GM18861 (cell line): ENCODE measurements around the gene TCF7.
A peak's percentile ranks its signal among the peaks of the same experiment; 100 is the strongest.

Source experiments
- ATAC-seq: cut with Tn5 transposase; IDR thresholded peaks from one replicate; pipeline ENCODE4 v1.9.1; 2021; ENCODE audit not compliant: unreplicated experiment

Gene TCF7

GRCh38 chr5:134130239-134130945 is 15.9 kb downstream of the TCF7 start:
- ATAC-seq = no peak

DNA sequence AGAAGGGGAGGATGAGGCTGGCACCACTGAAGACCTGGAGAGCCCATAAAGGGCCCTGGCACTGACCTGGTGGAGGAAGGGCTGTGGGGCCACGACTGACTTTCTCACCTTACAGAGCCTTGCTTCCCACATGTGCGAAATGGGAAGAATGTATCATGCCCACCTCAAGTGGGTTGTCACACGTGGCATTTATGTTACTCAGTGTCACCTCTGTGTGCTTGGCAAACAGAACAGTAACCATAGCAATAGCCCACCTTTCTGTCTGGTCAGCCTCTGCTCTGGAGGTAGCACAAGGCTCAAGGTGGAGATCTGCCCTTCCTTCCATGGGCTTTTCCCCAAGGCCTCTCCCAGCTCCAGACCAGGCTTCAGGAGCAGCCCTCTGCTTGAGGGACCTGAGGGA is 16.7 kb downstream of the TCF7 start:
- no peak for ATAC-seq

- no peak for ATAC-seq
Observed at GRCh38 chr5:134131578-134132350, 17.3 kb downstream of the TCF7 start.

DNA sequence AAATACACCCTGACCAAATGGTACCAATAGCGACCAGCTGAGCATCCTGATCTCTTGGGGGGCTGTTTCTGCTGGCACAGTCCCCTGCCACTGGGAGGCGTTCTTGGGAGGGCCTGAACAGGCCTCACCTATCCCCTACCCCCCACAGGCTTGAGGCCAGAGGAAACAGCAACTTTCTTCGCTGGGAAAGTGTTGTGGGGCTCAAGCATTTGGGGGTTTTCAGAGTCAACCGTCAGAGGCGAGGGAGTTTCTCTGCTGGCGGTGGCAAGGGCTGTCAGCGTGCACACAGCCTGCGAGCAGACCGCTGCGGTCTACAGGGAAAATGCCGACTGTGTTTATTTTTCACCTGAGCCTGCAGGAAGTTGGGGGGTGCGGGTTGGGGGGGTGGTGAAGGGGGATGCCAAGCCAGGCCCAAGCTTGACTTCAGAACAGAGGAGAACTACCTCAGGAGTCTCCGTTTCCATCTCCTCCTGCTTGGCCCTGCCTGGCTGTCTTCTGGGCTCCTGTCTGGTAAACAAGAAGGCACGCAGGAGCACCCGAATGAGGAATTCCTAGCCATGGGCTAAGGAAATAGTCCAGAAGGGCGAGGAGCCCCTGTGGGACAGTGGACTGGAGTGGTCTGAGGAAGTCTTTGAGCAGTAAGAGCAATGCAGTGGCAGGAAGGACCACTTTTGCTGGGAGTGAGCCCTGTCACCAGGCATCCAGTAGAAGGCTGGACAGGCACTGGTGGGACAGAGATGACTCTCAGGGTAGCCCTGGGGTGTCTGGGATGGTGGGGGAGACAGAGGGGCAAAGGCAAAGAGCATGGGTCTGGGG is 18.1 kb downstream of the TCF7 start:
- no peak for ATAC-seq

GRCh38 chr5:134133188-134133994 is 18.9 kb downstream of the TCF7 start:
- ATAC-seq = no peak

DNA sequence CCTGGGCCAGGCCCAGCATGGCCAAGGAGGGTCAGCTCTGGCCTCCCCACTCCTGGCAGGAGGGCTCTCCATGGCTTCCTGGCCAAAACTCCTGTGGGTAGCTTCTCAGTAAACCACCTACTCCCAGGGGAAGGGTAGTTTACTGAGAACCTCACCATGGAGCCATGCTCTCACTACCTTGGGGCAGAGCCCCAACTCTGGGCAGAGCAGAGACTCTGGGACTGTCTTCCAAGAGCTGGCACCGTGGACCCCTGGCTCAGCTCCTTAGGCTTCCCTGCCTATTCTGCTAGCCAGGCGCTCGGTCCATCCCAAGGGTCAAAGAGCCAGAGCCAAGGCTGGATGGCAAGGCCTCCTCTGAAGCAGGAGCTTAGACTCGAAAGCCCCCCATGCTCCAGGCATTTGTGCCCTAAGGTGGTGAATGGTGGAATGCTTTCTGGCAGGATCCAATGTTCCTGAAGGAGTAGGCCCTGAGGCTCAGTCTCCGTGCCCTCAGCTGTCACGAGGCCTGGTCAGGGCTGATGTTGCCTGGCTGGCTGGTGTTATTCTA is 19.6 kb downstream of the TCF7 start:
- ATAC-seq = no peak

DNA sequence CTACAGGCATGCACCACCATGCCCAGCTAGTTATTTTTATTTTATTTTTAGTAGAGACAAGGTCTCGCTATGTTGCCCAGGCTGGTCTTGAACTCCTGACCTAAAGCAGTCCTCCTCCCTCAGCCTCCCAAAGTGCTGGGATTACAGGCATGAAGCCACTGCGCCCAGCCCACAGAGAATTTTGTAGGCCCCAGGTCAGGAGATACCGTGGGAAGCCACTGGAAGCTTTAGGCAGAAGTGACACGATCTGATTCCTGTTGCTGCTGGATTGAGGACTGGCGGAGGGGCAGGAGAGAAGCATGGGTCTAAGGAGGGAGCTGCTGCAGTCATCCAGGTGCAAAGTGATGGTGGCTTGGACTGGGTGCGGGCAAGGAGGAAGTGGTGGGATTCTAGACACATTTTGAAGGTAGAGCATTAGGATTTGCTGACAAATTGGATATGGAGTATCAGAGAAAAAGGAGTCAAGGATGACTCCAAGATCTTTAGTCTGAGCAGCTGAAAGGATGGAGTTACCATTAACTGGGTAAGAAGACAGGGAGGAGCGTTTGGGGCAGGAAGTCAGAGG is 20.7 kb downstream of the TCF7 start:
- no peak for ATAC-seq

DNA sequence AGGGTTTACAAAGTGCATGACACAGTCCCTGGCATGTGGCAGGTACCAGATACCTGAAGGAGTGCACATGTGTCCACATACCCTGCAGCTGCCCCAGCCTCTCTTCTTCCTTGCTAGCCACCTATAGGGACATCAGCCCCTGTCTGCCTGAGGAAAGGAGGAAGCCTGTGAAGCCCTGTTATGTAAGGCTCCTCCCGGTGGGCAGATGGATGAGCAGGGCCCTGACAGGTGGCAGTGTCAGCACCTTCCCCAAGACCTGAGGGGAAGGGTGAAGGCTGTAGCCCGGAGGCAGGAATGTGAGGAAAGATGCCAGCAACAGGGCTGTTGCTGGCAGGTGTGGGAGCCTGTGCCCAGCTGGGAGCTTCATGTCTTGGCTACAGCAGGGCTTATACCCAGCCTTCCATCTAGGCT is 21.7 kb downstream of the TCF7 start:
- no peak for ATAC-seq

DNA sequence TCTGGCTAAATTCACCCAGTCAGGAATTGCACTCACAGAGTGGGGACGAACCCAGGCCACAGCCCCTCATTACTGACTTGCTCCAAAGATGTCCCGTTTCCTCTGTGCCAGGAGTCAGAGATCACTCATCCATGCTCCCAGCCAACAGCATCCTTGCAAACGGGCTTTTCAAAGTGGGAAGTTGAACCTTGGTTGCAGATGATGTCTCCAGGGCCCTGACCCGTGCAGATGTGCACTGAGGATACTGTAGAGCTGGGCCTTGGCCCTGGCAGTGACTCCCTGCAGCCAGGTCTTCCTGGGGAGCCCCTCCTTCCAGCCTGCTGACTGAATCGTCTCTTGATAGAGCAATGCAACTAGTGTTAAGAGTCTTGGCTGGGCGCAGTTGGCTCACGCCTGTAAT is 22.3 kb downstream of the TCF7 start:
- no peak for ATAC-seq

DNA sequence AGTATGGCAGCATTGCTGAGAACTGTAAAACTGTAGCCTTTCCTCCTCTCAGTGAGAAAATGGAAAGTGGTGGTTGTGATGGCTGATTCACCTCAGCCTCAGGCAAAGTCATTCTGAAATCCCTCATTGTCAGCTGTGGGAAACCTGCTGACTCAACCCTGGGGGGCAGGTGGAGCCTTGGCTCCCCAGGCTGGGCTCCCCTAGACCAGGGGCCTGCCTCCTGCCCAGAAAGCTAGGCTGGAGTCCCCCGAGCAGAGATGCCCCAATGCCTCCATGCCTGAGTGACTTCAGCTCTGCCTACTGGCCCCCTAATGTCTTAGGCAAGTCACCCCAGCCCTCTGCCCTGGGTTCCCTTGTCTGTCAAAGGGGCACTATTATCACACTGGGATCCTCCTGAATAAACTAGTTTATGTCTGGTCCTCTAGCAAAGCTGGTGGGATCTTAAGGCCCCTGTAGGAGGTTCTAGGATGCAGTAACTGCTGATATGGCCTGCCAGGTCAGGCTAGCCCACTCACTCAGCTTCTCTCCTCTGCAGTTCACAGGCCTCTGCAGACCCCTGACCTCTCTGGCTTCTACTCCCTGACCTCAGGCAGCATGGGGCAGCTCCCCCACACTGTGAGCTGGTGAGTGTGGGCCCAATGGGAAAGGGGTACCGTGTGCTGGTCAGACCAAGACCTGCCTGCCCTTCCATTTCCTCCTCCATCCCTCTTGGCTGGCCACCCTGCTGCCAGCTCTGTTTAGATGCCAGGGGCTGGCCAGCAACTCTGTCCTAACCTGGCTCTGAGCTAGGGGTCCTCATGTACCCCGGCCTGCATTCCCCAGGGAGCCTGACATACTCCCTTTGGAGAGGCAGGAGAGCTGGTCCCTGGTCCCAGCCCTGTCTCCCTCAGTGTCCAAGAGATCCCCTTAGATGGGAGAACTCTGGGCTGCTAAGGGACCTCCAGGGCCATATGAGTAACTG is 24.2 kb downstream of the TCF7 start:
- peak; percentile 73 for ATAC-seq

- no peak for ATAC-seq
Observed at GRCh38 chr5:134139377-134139851, 24.9 kb downstream of the TCF7 start.

GRCh38 chr5:134139891-134140469 is 25.5 kb downstream of the TCF7 start:
- ATAC-seq = no peak

- no peak for ATAC-seq
Observed at GRCh38 chr5:134140530-134141201, 26.2 kb downstream of the TCF7 start.

GRCh38 chr5:134141331-134142050 is 27.0 kb downstream of the TCF7 start:
- ATAC-seq = no peak

DNA sequence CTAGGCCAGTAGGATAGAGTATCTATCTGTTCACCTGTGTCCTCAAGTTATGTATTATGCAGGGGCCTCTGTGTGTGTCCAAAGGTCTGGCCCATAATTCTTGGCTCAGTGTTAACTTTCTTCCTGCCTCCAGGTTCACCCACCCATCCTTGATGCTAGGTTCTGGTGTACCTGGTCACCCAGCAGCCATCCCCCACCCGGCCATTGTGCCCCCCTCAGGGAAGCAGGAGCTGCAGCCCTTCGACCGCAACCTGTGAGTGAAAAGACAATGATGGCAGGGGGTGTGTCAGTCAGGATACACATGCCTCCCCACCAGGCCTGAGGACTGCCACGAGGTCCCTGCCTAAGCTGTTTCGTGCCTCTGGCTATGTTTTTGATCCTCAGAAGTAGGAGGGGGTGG is 27.6 kb downstream of the TCF7 start:
- ATAC-seq = no peak

- no peak for ATAC-seq
Observed at GRCh38 chr5:134142806-134143205, 28.3 kb downstream of the TCF7 start.

GRCh38 chr5:134143431-134143830 is 28.9 kb downstream of the TCF7 start:
- ATAC-seq = no peak
